SK-N-SH (cell line): Measurements from ENCODE around the gene SPC25. TPM values are rescaled to one million over a fixed set of nuclear protein-coding genes. Genes with fewer than 3 reads are reported as not detected.
"Not testable (repeated sequence)": the region's sequence is repeated elsewhere in the genome, so short reads cannot be mapped to it uniquely, and the experiment has no call there.

Experiments used
- CTCF ChIA-PET: fragments of 300-600, 350-600 bp; formaldehyde crosslinking; extraction: SDS; loops from one replicate; lab custom pipeline; 2021; lab: Yijun Ruan, JAX
- POLR2A ChIA-PET: fragments of 350-600 bp; sonication (Branson Sonifier 250); formaldehyde crosslinking; extraction: SDS; loops from one replicate; lab custom pipeline; 2020; ENCODE audit warnings: antibody characterized with exemption, inconsistent platforms; lab: Yijun Ruan, JAX
- DNase-seq: peaks from one replicate; pipeline ENCODE4 v3.0.0; 2012
- H2AFZ ChIP-seq: fragments of 200-600 bp; sonication (generic); 2 replicates; pipeline ENCODE4 v1.8.1; 2016; ENCODE audit warnings: antibody characterized with exemption, mild to moderate bottlenecking, low read depth
- H3F3A ChIP-seq: fragments of 200-600 bp; sonication (generic); replicated peaks from 2 replicates; pipeline ENCODE3; 2016; ENCODE audit warnings: antibody characterized with exemption, mild to moderate bottlenecking; ENCODE audit not compliant: insufficient read depth
- H3K27ac ChIP-seq, 2 experiments: fragments of 200-500 bp in 1 of 2; fragments of 200-600 bp in 1 of 2; sonication (Bioruptor generic) in 1 of 2; sonication (generic), shearing (Covaris generic) in 1 of 2; 2 replicates each; pipeline versions ENCODE4 v1.5.1 to v1.6.1; 2014 to 2016; ENCODE audit warnings: low read depth in 2 of 2, inconsistent platforms in 1 of 2, low read length in 1 of 2, mild to moderate bottlenecking in 1 of 2, mixed read lengths in 1 of 2
- H3K27me3 ChIP-seq: fragments of 200-600 bp; sonication (generic), shearing (Covaris generic); 2 replicates; pipeline ENCODE4 v1.6.1; 2016; ENCODE audit warnings: mixed run types; ENCODE audit not compliant: insufficient read depth
- H3K36me3 ChIP-seq, 2 experiments: fragments of 200-500 bp in 1 of 2; fragments of 200-600 bp in 1 of 2; sonication (Bioruptor generic) in 1 of 2; sonication (generic) in 1 of 2; replicated peaks in 1 of 2; 2 replicates each; pipeline versions ENCODE3 to v1.5.1; 2014 to 2016; ENCODE audit warnings: low read length in 1 of 2, mild to moderate bottlenecking in 1 of 2; ENCODE audit not compliant: insufficient read depth in 2 of 2, control insufficient read depth in 1 of 2
- H3K4me1 ChIP-seq, 2 experiments: fragments of 200-500 bp in 1 of 2; fragments of 200-600 bp in 1 of 2; sonication (Bioruptor generic) in 1 of 2; sonication (generic), shearing (Covaris generic) in 1 of 2; 2 replicates each; pipeline versions ENCODE4 v1.5.1 to v1.6.1; 2014 to 2016; ENCODE audit warnings: low read depth in 1 of 2, low read length in 1 of 2, mixed run types in 1 of 2; ENCODE audit not compliant: insufficient read depth in 2 of 2, control insufficient read depth in 1 of 2
- H3K4me2 ChIP-seq: fragments of 200-600 bp; sonication (generic), shearing (Covaris generic); 2 replicates; pipeline ENCODE4 v1.6.1; 2017; ENCODE audit warnings: mixed run types
- H3K4me3 ChIP-seq, 2 experiments: fragments of 200-500 bp in 1 of 2; fragments of 200-600 bp in 1 of 2; sonication (Bioruptor generic) in 1 of 2; sonication (generic), shearing (Covaris generic) in 1 of 2; 2 replicates each; pipeline versions ENCODE4 v1.5.1 to v1.8.1; 2014 to 2016; ENCODE audit warnings: low read depth in 2 of 2, inconsistent platforms in 1 of 2, low read length in 1 of 2, mild to moderate bottlenecking in 1 of 2, mixed read lengths in 1 of 2, moderate library complexity in 1 of 2
- H3K79me2 ChIP-seq: fragments of 200-600 bp; sonication (generic); 2 replicates; pipeline ENCODE4 v1.8.1; 2017; ENCODE audit warnings: mild to moderate bottlenecking; ENCODE audit not compliant: insufficient read depth
- H3K9ac ChIP-seq: fragments of 200-600 bp; sonication (generic); 2 replicates; pipeline ENCODE4 v1.6.1; 2017; ENCODE audit warnings: mixed run types
- H3K9me2 ChIP-seq: fragments of 200-600 bp; sonication (generic); 2 replicates; pipeline ENCODE4 v1.6.1; 2017; ENCODE audit warnings: mixed run types
- H3K9me3 ChIP-seq: fragments of 200-600 bp; sonication (generic); 2 replicates; pipeline ENCODE4 v1.6.1; 2017; ENCODE audit warnings: mixed run types, mild to moderate bottlenecking, moderate library complexity
- H4K20me1 ChIP-seq: fragments of 200-600 bp; sonication (generic); 2 replicates; pipeline ENCODE4 v1.6.1; 2017; ENCODE audit warnings: mild to moderate bottlenecking, mixed run types; ENCODE audit not compliant: insufficient read depth
- CTCF ChIP-seq: fragments of 200-600 bp; sonication (generic); IDR thresholded peaks from 2 replicates; pipeline ENCODE4 v1.6.1; 2017; ENCODE audit warnings: antibody characterized with exemption, mild to moderate bottlenecking, moderate library complexity
- EP300 ChIP-seq, 2 experiments: IDR thresholded peaks; 2 replicates each; pipeline versions ENCODE4 v1.4.0 to v1.6.1; 2012; ENCODE audit warnings: borderline replicate concordance in 1 of 2, low read depth in 1 of 2, low read length in 1 of 2
- FOSL2 ChIP-seq: IDR thresholded peaks from 2 replicates; pipeline ENCODE4 v1.4.0; 2012; ENCODE audit warnings: low read depth, mild to moderate bottlenecking, moderate library complexity, borderline replicate concordance
- FOXJ3 ChIP-seq: sonication (generic); formaldehyde crosslinking; IDR thresholded peaks from 2 replicates; pipeline ENCODE4 v1.5.1; 2020; ENCODE audit warnings: mild to moderate bottlenecking, missing genetic modification reagents
- FOXM1 ChIP-seq: IDR thresholded peaks from 2 replicates; pipeline ENCODE4 v1.4.0; 2012; ENCODE audit warnings: low read depth, mild to moderate bottlenecking
- GABPA ChIP-seq: IDR thresholded peaks from 2 replicates; pipeline ENCODE4 v1.4.0; 2012; ENCODE audit warnings: low read depth, mild to moderate bottlenecking
- IRF3 ChIP-seq: fragments of 150-350 bp; IDR thresholded peaks from 2 replicates; pipeline ENCODE4 v1.6.1; 2016; ENCODE audit warnings: mild to moderate bottlenecking, low read depth, low read length
- JUND ChIP-seq: IDR thresholded peaks from 2 replicates; pipeline ENCODE4 v1.4.0; 2012
- MAX ChIP-seq: IDR thresholded peaks from 2 replicates; pipeline ENCODE4 v1.4.0; 2012; ENCODE audit warnings: low read depth
- NFIC ChIP-seq: IDR thresholded peaks from 2 replicates; pipeline ENCODE4 v1.4.0; 2012; ENCODE audit warnings: borderline replicate concordance
- NRF1 ChIP-seq: IDR thresholded peaks from 2 replicates; pipeline ENCODE4 v1.6.1; 2012; ENCODE audit warnings: low read depth, mild to moderate bottlenecking, low read length
- RCOR1 ChIP-seq: fragments of 150-350 bp; IDR thresholded peaks from 2 replicates; pipeline ENCODE4 v1.6.1; 2017; ENCODE audit warnings: antibody characterized with exemption, low read length
- SMC3 ChIP-seq: IDR thresholded peaks from 2 replicates; pipeline ENCODE4 v1.6.1; 2012; ENCODE audit warnings: low read depth, low read length, improper control_type of control experiment
- WGBS: methylation state at CpG from one replicate; pipeline ENCODE4 v1.1.6; 2017; ENCODE audit warnings: low lambda C conversion rate; 5-methylcytosine and 5-hydroxymethylcytosine counted together
- polyA plus RNA-seq, 3 experiments: library from polyadenylated mRNA; depleted of rRNA; stranded (reverse); fragments of >200 nt; gene quantifications; 2 replicates each; pipeline ENCODE4 v1.2.3, GENCODE V29; 2012

Gene SPC25
- polyA plus RNA-seq, 1 of the 3 experiments (the other 2 are of a cell fraction) = 4.8 TPM

GRCh38 chr2:168889635-168890005 lies 610 bp downstream of the SPC25 start:
- peak overlapping the region; percentile 97 for H2AFZ ChIP-seq
- ChIA-PET POLR2A (no interaction called here), CTCF (no interaction called here)
- H3K9ac ChIP-seq = peak overlapping the region; percentile 72
- no peak overlapping the region for H3K27ac ChIP-seq
- peak overlapping the region; percentile 74 to 90 for H3K4me3 ChIP-seq
- no peaks in the 10 kb centered on the region for H4K20me1 ChIP-seq
- H3K79me2 ChIP-seq = peaks cover 21% of the 10 kb centered on the region
- H3K4me1 ChIP-seq = peaks cover 6 to 7% of the 10 kb centered on the region in 2 experiments; a peak in 2 of 4 replicates
- no peaks in the 10 kb centered on the region for H3K9me2 ChIP-seq
- no peak for TF ChIP-seq CTCF
- TF ChIP-seq JUND = no peak
- no peak for TF ChIP-seq NRF1
- TF ChIP-seq GABPA = no peak
- no peak for TF ChIP-seq IRF3
- TF ChIP-seq SMC3 = no peak
- TF ChIP-seq FOXJ3 (CRISPR knock-in tag) = no peak
- no peak for TF ChIP-seq FOXM1
- no peak for TF ChIP-seq EP300 (IDR thresholded peaks at IDR 0.05; ENCODE audit: borderline replicate concordance in 1 of 2, low read depth in 1 of 2, low read length in 1 of 2)
- TF ChIP-seq MAX = no peak
- TF ChIP-seq RCOR1 = no peak
- 9% methylated on average over 3 of the region's 3 CpGs for WGBS
- peaks cover 6% of the 10 kb centered on the region for H3F3A ChIP-seq
- no peaks in the 10 kb centered on the region for H3K9me3 ChIP-seq
- no peak for DNase-seq
- H3K4me2 ChIP-seq = peak overlapping the region; percentile 81
- H3K36me3 ChIP-seq = no peaks in the 10 kb centered on the region
- H3K27me3 ChIP-seq = no peaks in the 10 kb centered on the region

GRCh38 chr2:168884975-168885374 lies 5.3 kb downstream of the SPC25 start:
- WGBS = 100% methylated on average over 1 of the region's 1 CpG
- ChIA-PET CTCF (no interaction called here), POLR2A (no interaction called here)
- Histone ChIP-seq H3K9me2 (no peaks in the 10 kb centered on the region), H4K20me1 (no peaks in the 10 kb centered on the region), H3K4me2 (no peak overlapping the region), H3K9me3 (no peaks in the 10 kb centered on the region), H3K4me1 (peaks cover 6% of the 10 kb centered on the region in 2 experiments; a peak in 2 of 4 replicates), H2AFZ (no peak overlapping the region), H3K27ac (no peak overlapping the region), H3K9ac (no peak overlapping the region), H3K36me3 (peaks cover 0 to 2% of the 10 kb centered on the region in 2 experiments), H3F3A (no peaks in the 10 kb centered on the region), H3K27me3 (no peaks in the 10 kb centered on the region), H3K79me2 (peaks cover 46% of the 10 kb centered on the region), H3K4me3 (no peak overlapping the region)
- DNase-seq = no peak
- 0 out of 2 replicates have a peak, but pooled peaks have one; percentile 21 for TF ChIP-seq FOSL2
- peak; percentile 26; the same call in 1 of the 2 replicates for TF ChIP-seq NFIC
- TF ChIP-seq EP300 (IDR thresholded peaks at IDR 0.05; ENCODE audit: borderline replicate concordance in 1 of 2, low read depth in 1 of 2, low read length in 1 of 2) = no peak

GRCh38 chr2:168882163-168882562 lies 8.1 kb downstream of the SPC25 start:
- H3F3A ChIP-seq, H3K27ac ChIP-seq, H3K27me3 ChIP-seq, H3K4me3 ChIP-seq, H3K36me3 ChIP-seq, CTCF ChIA-PET, H3K9ac ChIP-seq, H3K9me3 ChIP-seq, H2AFZ ChIP-seq, H3K4me1 ChIP-seq, H3K4me2 ChIP-seq, DNase-seq, H3K9me2 ChIP-seq, POLR2A ChIA-PET, H4K20me1 ChIP-seq: not testable (repeated sequence)
- 98% methylated on average over 12 of the region's 12 CpGs for WGBS
- peaks cover 35% of the 10 kb centered on the region for H3K79me2 ChIP-seq
